ENCODE measurements around the gene ASB13. TPM values are rescaled to one million over a fixed set of nuclear protein-coding genes. Genes with fewer than 3 reads are reported as not detected.

Gene ASB13
- total and polyA plus RNA-seq, 2 experiments from 2014 or later: 16.9 to 18.1 TPM

DNA sequence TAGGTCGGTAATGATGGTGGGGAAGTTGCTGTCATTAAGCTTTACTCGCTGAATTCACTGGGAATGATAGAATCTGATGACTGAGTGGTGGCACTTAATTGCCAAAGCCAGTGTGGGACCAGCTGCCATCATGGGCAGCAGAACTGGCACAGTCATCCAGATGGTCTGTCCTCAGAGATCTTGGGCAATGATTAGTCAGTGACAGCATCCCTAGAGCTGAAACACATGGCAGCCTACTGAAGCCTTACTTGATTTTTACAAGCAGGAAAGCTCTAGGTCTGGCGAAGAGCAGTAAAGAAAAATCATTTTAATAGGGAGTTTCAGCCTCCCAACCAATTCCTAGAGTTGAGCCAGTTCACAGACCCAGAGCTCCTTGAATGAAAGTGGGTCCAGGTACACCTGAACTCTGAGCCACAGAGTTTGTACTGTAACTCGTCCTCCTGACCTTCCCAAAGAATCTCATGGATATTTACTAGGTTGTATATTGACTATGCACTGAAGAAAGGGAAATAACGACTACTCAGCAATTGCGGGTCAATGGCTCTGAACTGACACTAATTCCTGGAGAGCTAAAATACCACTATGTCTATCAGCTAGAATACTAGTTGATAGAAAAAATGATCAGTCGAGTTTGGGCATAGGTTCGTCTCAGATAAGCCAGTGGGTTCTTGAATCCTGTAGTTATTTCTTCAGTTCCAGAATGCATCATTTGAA lies 4.4 kb upstream of the ASB13 start:
- Histone ChIP-seq H3K4me3 (no peak overlapping the region), H2AFZ (no peak overlapping the region), H3K4me2 (no peak overlapping the region), H3K27me3 (no peaks in the 10 kb centered on the region), H3K4me1 (ENCODE audit: insufficient read depth) (no peaks in the 10 kb centered on the region), H3K9me3 (ENCODE audit: low read depth) (no peaks in the 10 kb centered on the region), H3K79me2 (no peaks in the 10 kb centered on the region), H3K9me2 (replicated peaks; ENCODE audit: insufficient read depth) (no peaks in the 10 kb centered on the region), H3K36me3 (replicated peaks; ENCODE audit: insufficient read depth, low read depth) (no peaks in the 10 kb centered on the region), H3K27ac (no peak overlapping the region), H4K20me1 (ENCODE audit: insufficient read depth, poor library complexity, severe bottlenecking) (no peaks in the 10 kb centered on the region)
- TF ChIP-seq, protein P1, sequence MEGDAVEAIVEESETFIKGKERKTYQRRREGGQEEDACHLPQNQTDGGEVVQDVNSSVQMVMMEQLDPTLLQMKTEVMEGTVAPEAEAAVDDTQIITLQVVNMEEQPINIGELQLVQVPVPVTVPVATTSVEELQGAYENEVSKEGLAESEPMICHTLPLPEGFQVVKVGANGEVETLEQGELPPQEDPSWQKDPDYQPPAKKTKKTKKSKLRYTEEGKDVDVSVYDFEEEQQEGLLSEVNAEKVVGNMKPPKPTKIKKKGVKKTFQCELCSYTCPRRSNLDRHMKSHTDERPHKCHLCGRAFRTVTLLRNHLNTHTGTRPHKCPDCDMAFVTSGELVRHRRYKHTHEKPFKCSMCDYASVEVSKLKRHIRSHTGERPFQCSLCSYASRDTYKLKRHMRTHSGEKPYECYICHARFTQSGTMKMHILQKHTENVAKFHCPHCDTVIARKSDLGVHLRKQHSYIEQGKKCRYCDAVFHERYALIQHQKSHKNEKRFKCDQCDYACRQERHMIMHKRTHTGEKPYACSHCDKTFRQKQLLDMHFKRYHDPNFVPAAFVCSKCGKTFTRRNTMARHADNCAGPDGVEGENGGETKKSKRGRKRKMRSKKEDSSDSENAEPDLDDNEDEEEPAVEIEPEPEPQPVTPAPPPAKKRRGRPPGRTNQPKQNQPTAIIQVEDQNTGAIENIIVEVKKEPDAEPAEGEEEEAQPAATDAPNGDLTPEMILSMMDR (IDR thresholded peaks at IDR 0.05; ENCODE audit: poor library complexity): no peak
- no peak for TF ChIP-seq EZH2phosphoT487 (IDR thresholded peaks at IDR 0.05; ENCODE audit: low read depth, severe bottlenecking, unreplicated experiment)
- no peak for TF ChIP-seq EZH2 (IDR thresholded peaks at IDR 0.05; ENCODE audit: borderline replicate concordance)
- no peak for DNase-seq (ENCODE audit: low spot score)
- WGBS (ENCODE audit: low lambda C conversion rate, missing lambda C conversion rate): 78% methylated on average over 8 of the region's 8 CpGs

DNA sequence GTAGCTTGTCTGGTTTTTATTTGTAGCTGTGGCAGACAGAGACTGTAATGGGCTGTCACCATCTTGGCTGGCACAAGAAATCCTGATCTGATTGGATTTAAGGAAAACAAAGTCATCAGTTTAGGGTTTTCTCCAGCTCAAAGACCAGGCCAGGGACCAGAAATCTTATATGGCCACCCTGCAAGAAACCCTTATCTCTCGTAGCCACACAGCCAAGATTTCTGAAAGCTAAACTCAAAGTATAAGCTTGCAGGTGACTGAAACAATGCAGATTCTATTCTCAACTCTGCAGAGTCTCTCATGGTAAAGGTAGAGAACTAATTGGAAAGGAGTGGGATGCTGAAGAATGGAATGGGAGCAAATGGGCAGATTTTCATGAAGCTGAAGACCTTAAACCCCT lies 3.2 kb upstream of the ASB13 start:
- H3K9me2 ChIP-seq (replicated peaks; ENCODE audit: insufficient read depth): no peaks in the 10 kb centered on the region
- H3K4me1 ChIP-seq (ENCODE audit: insufficient read depth): no peaks in the 10 kb centered on the region
- no peak overlapping the region for H3K4me2 ChIP-seq
- no peaks in the 10 kb centered on the region for H3K9me3 ChIP-seq (ENCODE audit: low read depth)
- H3K36me3 ChIP-seq (replicated peaks; ENCODE audit: insufficient read depth, low read depth): no peaks in the 10 kb centered on the region
- TF ChIP-seq, protein P1 (IDR thresholded peaks at IDR 0.05; ENCODE audit: poor library complexity): no peak
- TF ChIP-seq EZH2phosphoT487 (IDR thresholded peaks at IDR 0.05; ENCODE audit: low read depth, severe bottlenecking, unreplicated experiment): no peak
- no peak for TF ChIP-seq EZH2 (IDR thresholded peaks at IDR 0.05; ENCODE audit: borderline replicate concordance)
- no peak overlapping the region for H3K4me3 ChIP-seq
- no peak for DNase-seq (ENCODE audit: low spot score)
- 82% methylated on average over 1 of the region's 1 CpG for WGBS (ENCODE audit: low lambda C conversion rate, missing lambda C conversion rate)
- no peak overlapping the region for H2AFZ ChIP-seq
- H3K79me2 ChIP-seq: peaks cover 6% of the 10 kb centered on the region
- H4K20me1 ChIP-seq (ENCODE audit: insufficient read depth, poor library complexity, severe bottlenecking): no peaks in the 10 kb centered on the region
- H3K27me3 ChIP-seq: no peaks in the 10 kb centered on the region
- H3K27ac ChIP-seq: no peak overlapping the region

GRCh38 chr10:5668429-5668828 lies 2.0 kb upstream of the ASB13 start:
- H3K4me2 ChIP-seq: peak overlapping the region; percentile 3
- H3K79me2 ChIP-seq: peaks cover 17% of the 10 kb centered on the region
- no peaks in the 10 kb centered on the region for H4K20me1 ChIP-seq (ENCODE audit: insufficient read depth, poor library complexity, severe bottlenecking)
- DNase-seq (ENCODE audit: low spot score): no peak
- H3K9me3 ChIP-seq (ENCODE audit: low read depth): no peaks in the 10 kb centered on the region
- H3K4me1 ChIP-seq (ENCODE audit: insufficient read depth): no peaks in the 10 kb centered on the region
- no peak overlapping the region for H3K27ac ChIP-seq
- H3K9me2 ChIP-seq (replicated peaks; ENCODE audit: insufficient read depth): no peaks in the 10 kb centered on the region
- H3K36me3 ChIP-seq (replicated peaks; ENCODE audit: insufficient read depth, low read depth): no peaks in the 10 kb centered on the region
- H3K27me3 ChIP-seq: no peaks in the 10 kb centered on the region
- no peak overlapping the region for H3K4me3 ChIP-seq
- no peak overlapping the region for H2AFZ ChIP-seq
- WGBS (ENCODE audit: low lambda C conversion rate, missing lambda C conversion rate): 60% methylated on average over 4 of the region's 4 CpGs
- TF ChIP-seq EZH2 (IDR thresholded peaks at IDR 0.05; ENCODE audit: borderline replicate concordance) (no peak), EZH2phosphoT487 (IDR thresholded peaks at IDR 0.05; ENCODE audit: low read depth, severe bottlenecking, unreplicated experiment) (no peak)
- TF ChIP-seq, protein P1 (IDR thresholded peaks at IDR 0.05; ENCODE audit: poor library complexity): no peak
